HCT116 (cell line): ENCODE data around the gene C1QTNF12. TPM values are rescaled to one million over a fixed set of nuclear protein-coding genes. Genes with fewer than 3 reads are reported as not detected.

Source experiments
- ATAC-seq: fragments of 200-7000 bp; cut with Tn5 transposase; 2 replicates; pipeline ENCODE4 v1.9.1; 2020; ENCODE audit warnings: mild to moderate bottlenecking, moderate library complexity
- BruUV-seq: library from RNA; stranded (reverse); fragments of 400-500 nt; replicated peaks from 2 replicates; lab custom pipeline; 2021; lab: Mats Ljungman, UMichigan
- CTCF ChIA-PET: fragments of 300-600 bp; sonication (Branson Sonifier 250); formaldehyde crosslinking; loops from one replicate; lab custom pipeline; 2021; ENCODE audit warnings: antibody characterized with exemption; lab: Charles Lee
- POLR2A ChIA-PET: fragments of 300-600, 350-600 bp; sonication (Branson Sonifier 250); formaldehyde crosslinking; loops from one replicate; lab custom pipeline; 2021; ENCODE audit warnings: antibody characterized with exemption; lab: Charles Lee
- RAD21 ChIA-PET, 2 experiments: fragments of 300-600 bp; sonication (Branson Sonifier 250); formaldehyde crosslinking; loops; one replicate each; lab custom pipeline; 2023; ENCODE audit warnings: low total read pairs in 2 of 2; ENCODE audit not compliant: uncharacterized antibody in 2 of 2, unreplicated experiment in 2 of 2, low non-redundant PET in 1 of 2; lab: Charles Lee
- DNase-seq: peaks from one replicate; pipeline ENCODE4 v3.0.0-alpha.2; 2010; ENCODE audit warnings: low read depth, low spot score
- H2AFZ ChIP-seq: fragments of 200-600 bp; shearing (Covaris generic), sonication (generic); 2 replicates; pipeline ENCODE4 v1.6.1; 2017; ENCODE audit warnings: low read depth, mixed run types, mixed read lengths, antibody characterized with exemption, low read length; ENCODE audit not compliant: poor library complexity, severe bottlenecking
- H3K27ac ChIP-seq: 2 replicates; pipeline ENCODE4 v1.5.1; 2012; ENCODE audit warnings: low read depth, low read length
- H3K27me3 ChIP-seq: fragments of 200-600 bp; sonication (generic); 2 replicates; pipeline ENCODE4 v1.6.1; 2016; ENCODE audit warnings: mixed run types, low read length, mixed read lengths; ENCODE audit not compliant: insufficient read depth
- H3K36me3 ChIP-seq, 2 experiments: fragments of 200-500 bp in 1 of 2; fragments of 200-600 bp in 1 of 2; sonication (Bioruptor generic) in 1 of 2; sonication (generic) in 1 of 2; 2 replicates each; pipeline versions ENCODE4 v1.5.1 to v1.6.1; 2014 to 2016; ENCODE audit warnings: low read length in 2 of 2, inconsistent platforms in 1 of 2, mixed read lengths in 1 of 2, mixed run types in 1 of 2; ENCODE audit not compliant: insufficient read depth in 2 of 2, control insufficient read depth in 1 of 2
- H3K4me1 ChIP-seq, 2 experiments: fragments of 200-600 bp in 1 of 2; sonication (generic) in 1 of 2; 2 replicates each; pipeline versions ENCODE4 v1.5.1 to v1.6.1; 2012 to 2017; ENCODE audit warnings: low read length in 2 of 2, inconsistent platforms in 1 of 2, mild to moderate bottlenecking in 1 of 2, mixed read lengths in 1 of 2, mixed run types in 1 of 2, moderate library complexity in 1 of 2; ENCODE audit not compliant: insufficient read depth in 2 of 2, control insufficient read depth in 1 of 2
- H3K4me2 ChIP-seq: fragments of 200-600 bp; sonication (generic); 2 replicates; pipeline ENCODE4 v1.6.1; 2017; ENCODE audit warnings: mixed run types, low read length, mixed read lengths
- H3K4me3 ChIP-seq, 2 experiments: fragments of 200-600 bp in 1 of 2; sonication (generic) in 1 of 2; replicated peaks in 1 of 2; 2 replicates each; pipeline ENCODE4 v1.5.1; 2011 to 2016; ENCODE audit warnings: low read length in 2 of 2, control low read depth in 1 of 2, low read depth in 1 of 2, mild to moderate bottlenecking in 1 of 2, mixed read lengths in 1 of 2, mixed run types in 1 of 2
- H3K79me2 ChIP-seq: fragments of 200-600 bp; sonication (generic); 2 replicates; pipeline ENCODE4 v1.6.1; 2017; ENCODE audit warnings: mild to moderate bottlenecking, mixed run types, low read length, moderate library complexity, mixed read lengths; ENCODE audit not compliant: insufficient read depth
- H3K9ac ChIP-seq: fragments of 200-600 bp; sonication (generic); 2 replicates; pipeline ENCODE4 v1.6.1; 2016; ENCODE audit warnings: low read length, mixed read lengths
- H3K9me2 ChIP-seq: fragments of 200-600 bp; sonication (generic), shearing (Covaris generic); 2 replicates; pipeline ENCODE4 v1.6.1; 2017; ENCODE audit warnings: mixed run types, mild to moderate bottlenecking, moderate library complexity; ENCODE audit not compliant: insufficient read depth
- H3K9me3 ChIP-seq, 2 experiments: fragments of 200-500 bp in 1 of 2; fragments of 200-600 bp in 1 of 2; sonication (Bioruptor generic) in 1 of 2; sonication (generic) in 1 of 2; 2 replicates each; pipeline ENCODE4 v1.6.1; 2014 to 2017; ENCODE audit warnings: low read length in 2 of 2, mixed read lengths in 2 of 2, inconsistent platforms in 1 of 2, low read depth in 1 of 2, mild to moderate bottlenecking in 1 of 2, mixed run types in 1 of 2, moderate library complexity in 1 of 2; ENCODE audit not compliant: control insufficient read depth in 1 of 2, insufficient read depth in 1 of 2
- H4K20me1 ChIP-seq: fragments of 200-600 bp; sonication (generic), shearing (Covaris generic); 2 replicates; pipeline ENCODE4 v1.6.1; 2017; ENCODE audit warnings: mixed run types, mild to moderate bottlenecking, moderate library complexity; ENCODE audit not compliant: insufficient read depth
- ATF3 ChIP-seq: IDR thresholded peaks from 2 replicates; pipeline ENCODE4 v1.6.1; 2012
- ELF1 ChIP-seq: IDR thresholded peaks from 2 replicates; pipeline ENCODE4 v1.6.1; 2012; ENCODE audit warnings: low read depth, borderline replicate concordance
- EZH2 ChIP-seq: fragments of 200-600 bp; sonication (generic); IDR thresholded peaks from 2 replicates; pipeline ENCODE4 v1.6.1; 2017; ENCODE audit warnings: antibody characterized with exemption, mixed run types
- EZH2phosphoT487 ChIP-seq: fragments of 200-600 bp; IDR thresholded peaks from 2 replicates; pipeline ENCODE4 v1.6.1; 2018; ENCODE audit warnings: antibody characterized with exemption, borderline replicate concordance
- MAX ChIP-seq: IDR thresholded peaks from 2 replicates; pipeline ENCODE4 v1.6.1; 2012
- RAD21 ChIP-seq: IDR thresholded peaks from 2 replicates; pipeline ENCODE4 v1.6.1; 2012; ENCODE audit warnings: low read depth, mild to moderate bottlenecking
- REST ChIP-seq: IDR thresholded peaks from 2 replicates; pipeline ENCODE4 v1.6.1; 2012; ENCODE audit warnings: low read depth
- SIN3A ChIP-seq: IDR thresholded peaks from 2 replicates; pipeline ENCODE4 v1.6.1; 2012; ENCODE audit warnings: low read depth
- SP1 ChIP-seq: IDR thresholded peaks from 2 replicates; pipeline ENCODE4 v1.6.1; 2012; ENCODE audit warnings: low read depth
- SRF ChIP-seq: IDR thresholded peaks from 2 replicates; pipeline ENCODE4 v1.6.1; 2012; ENCODE audit warnings: low read depth
- YY1 ChIP-seq: IDR thresholded peaks from 2 replicates; pipeline ENCODE4 v1.6.1; 2011; ENCODE audit warnings: low read length, low read depth, moderate library complexity, mild to moderate bottlenecking; ENCODE audit not compliant: insufficient replicate concordance; ENCODE audit errors: extremely low read depth
- ZFX ChIP-seq: fragments of 450-650 bp; IDR thresholded peaks from 2 replicates; pipeline ENCODE4 v1.6.1; 2017
- intact Hi-C: fragments of 100-400 bp; cut with micrococcal nuclease; formaldehyde crosslinking; loops from 2 replicates; pipeline ENCODE4 v1.10.0; 2022
- total RNA-seq: library from RNA; stranded (reverse); gene quantifications from one replicate; pipeline ENCODE4 v1.2.1, GENCODE V29; 2021; ENCODE audit not compliant: unreplicated experiment

C1QTNF12 gene
- total RNA-seq, 1 experiment from 2014 or later = 6.9 TPM

DNA sequence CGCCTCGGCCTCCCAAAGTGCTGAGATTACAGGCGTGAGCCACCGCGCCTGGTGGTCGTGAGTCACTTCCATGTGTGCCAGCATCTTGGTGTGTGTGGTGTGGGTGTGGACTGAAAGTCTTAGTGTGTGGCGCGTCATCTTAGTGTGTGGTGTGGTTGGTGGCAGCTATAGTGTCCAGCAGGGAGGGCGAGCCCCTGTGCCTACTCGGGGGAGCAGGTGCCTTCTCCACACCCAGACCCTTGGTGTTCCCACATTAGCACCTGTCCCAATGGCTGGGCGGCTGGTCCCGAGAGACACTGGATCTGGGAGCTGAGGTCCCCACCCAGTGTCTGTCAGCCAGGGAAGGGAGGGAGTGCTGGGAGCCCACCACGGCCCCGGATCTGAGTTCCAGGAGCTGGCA, 36.5 kb upstream of the C1QTNF12 start:
- no peak for DNase-seq
- no peaks in the 10 kb centered on the region for H3K79me2 ChIP-seq
- no peaks in the 10 kb centered on the region for H3K9me2 ChIP-seq
- no TSS peak for BruUV-seq
- H3K4me1 ChIP-seq = peaks cover 0 to 26% of the 10 kb centered on the region in 2 experiments; a peak in 3 of 4 replicates
- no peaks in the 10 kb centered on the region for H3K27me3 ChIP-seq
- TF ChIP-seq ELF1 (no peak), RAD21 (no peak)
- no peak overlapping the region for H3K4me2 ChIP-seq
- RAD21 ChIA-PET = no interaction called here
- H4K20me1 ChIP-seq = no peaks in the 10 kb centered on the region
- H2AFZ ChIP-seq = no peak overlapping the region
- H3K36me3 ChIP-seq = no peaks in the 10 kb centered on the region
- intact Hi-C loops = no loop called here
- H3K9me3 ChIP-seq = no peaks in the 10 kb centered on the region
- H3K27ac ChIP-seq = no peak overlapping the region
- CTCF ChIA-PET = interaction anchor here (1.5 kb wide), 1 partner anchor 9 kb away, joined by 4 read pairs; no protein-coding TSS in a partner anchor
- POLR2A ChIA-PET = interaction anchor here (0.6 to 0.7 kb wide), 2 partner anchors 9 to 55 kb away, joined by 4 read pairs; partner anchors contain the start of gene UBE2J2
- ATAC-seq = no peak
- H3K4me3 ChIP-seq = no peak overlapping the region
- H3K9ac ChIP-seq = no peak overlapping the region

GRCh38 chr1:1281533-1282321, 35.2 kb upstream of the C1QTNF12 start:
- peaks cover 0 to 26% of the 10 kb centered on the region in 2 experiments; a peak in 3 of 4 replicates for H3K4me1 ChIP-seq
- TF ChIP-seq SP1 (no peak), ZFX (no peak), REST (no peak), SRF (no peak), MAX (no peak), EZH2phosphoT487 (no peak), SIN3A (no peak), YY1 (no peak), ATF3 (no peak), EZH2 (no peak)
- no peak for DNase-seq
- H4K20me1 ChIP-seq = no peaks in the 10 kb centered on the region
- H2AFZ ChIP-seq = no peak overlapping the region
- no peak overlapping the region for H3K4me3 ChIP-seq
- ATAC-seq = 0 out of 2 replicates have a peak, but pooled peaks have one; percentile 35
- no peak overlapping the region; the same call in 1 of the 2 replicates for H3K27ac ChIP-seq
- H3K4me2 ChIP-seq = peak overlapping the region; percentile 4; the same call in 1 of the 2 replicates
- H3K9me2 ChIP-seq = no peaks in the 10 kb centered on the region
- intact Hi-C loops = no loop called here
- ChIA-PET CTCF (no interaction called here), RAD21 (no interaction called here), POLR2A (no interaction called here)
- H3K9me3 ChIP-seq = no peaks in the 10 kb centered on the region
- no peak overlapping the region for H3K9ac ChIP-seq
- H3K27me3 ChIP-seq = no peaks in the 10 kb centered on the region
- no TSS peak for BruUV-seq
- no peaks in the 10 kb centered on the region for H3K36me3 ChIP-seq
- no peaks in the 10 kb centered on the region for H3K79me2 ChIP-seq
